Ramos (cell line): ENCODE measurements around the gene TENT5C.

Experiments
- in situ Hi-C: fragments of 300-500 bp; cut with MboI; formaldehyde crosslinking; loops from one replicate; pipeline ENCODE4 v1.14.3; 2022; ENCODE audit warnings: low sequenced_read_pairs; ENCODE audit not compliant: unreplicated experiment

The TENT5C gene

DNA sequence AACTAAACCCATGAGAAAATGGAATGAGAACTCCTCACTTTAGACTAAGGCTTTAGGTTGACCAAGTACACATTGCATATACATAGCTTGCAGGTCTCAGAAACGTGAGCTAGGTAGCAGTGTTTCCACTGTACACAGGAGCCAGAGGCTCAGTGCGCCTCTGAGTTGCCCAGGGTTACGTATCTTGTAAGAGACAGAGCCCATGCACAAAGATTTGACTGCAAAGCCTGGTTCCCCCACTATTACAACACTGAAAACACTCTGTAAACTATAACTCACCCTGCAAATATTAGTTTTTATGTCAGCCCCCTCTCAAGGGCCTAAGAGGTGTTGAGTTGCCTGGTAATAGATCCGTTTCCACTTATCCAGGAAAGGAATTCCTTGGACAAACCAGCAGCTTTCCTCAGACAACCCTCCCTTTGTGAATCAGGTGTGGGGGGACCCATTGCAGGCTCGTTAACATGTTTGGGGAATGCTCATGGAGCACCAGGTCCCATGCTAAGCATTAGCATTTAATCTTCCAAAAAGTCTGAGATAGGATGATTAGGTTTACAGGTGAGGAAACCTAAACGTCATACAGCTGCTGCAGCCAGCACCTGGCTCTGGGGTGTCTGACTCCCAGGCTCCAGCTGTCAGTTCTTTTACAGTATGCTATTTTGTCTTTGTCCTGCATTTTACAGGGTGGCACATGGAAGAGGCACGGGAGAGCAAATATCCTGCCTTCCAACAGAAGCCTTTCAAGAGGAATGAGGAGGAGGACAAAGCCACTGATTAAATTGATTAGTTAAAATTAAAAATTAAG, 25.7 kb downstream of the TENT5C start:
- in situ Hi-C loops = no loop called here

DNA sequence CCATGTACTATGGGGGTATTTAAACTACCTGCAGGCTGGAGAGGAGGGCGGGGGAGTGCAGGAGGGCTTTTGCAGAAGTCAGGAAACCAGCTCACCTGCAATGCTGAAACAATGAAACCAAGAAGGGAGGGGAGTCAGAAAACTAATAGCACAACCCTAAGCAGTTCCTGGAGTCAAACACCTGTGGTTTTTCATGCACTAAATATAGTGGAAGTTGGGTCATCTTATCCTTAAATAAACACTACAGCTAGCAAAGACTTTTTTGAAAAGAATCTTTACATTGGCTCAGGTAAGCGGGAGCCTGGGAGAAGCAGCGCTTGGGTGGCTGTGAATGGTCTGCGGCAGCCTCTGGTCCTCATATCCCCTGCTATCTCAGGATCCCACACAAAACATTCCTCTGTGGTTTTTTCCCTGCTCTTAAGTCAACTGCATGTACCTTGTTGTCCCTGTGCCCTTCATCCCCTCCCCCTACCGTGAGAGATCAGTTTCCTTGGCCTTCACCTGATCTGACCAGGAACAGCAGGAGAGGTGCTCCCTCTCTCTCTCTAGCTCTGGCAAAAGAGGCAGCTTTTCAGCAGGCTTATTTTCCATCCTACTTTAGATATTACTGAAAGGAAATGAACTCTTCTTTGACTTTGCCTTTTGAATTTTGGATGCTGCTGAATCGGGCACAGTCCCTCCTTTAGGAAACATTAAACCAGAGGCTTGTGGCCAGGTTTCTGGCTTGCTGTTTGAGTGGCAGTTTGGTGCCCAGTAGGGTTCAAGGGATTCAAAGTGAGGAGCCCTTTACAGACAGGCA, 26.6 kb downstream of the TENT5C start:
- in situ Hi-C loops = no loop called here

DNA sequence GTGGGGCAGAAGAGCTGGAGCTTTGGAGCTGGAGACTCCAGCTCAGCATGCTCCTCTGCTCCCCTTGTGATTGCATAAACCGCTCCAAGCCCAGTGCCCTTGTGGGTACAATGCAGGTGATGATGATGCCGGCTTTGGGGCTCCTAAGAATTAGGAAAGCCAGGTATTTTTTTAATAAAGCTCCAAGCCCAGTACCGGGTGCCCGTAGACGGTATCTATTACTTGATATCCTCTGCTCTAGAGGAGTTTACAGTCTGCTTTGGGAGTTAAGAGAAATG, 27.2 kb downstream of the TENT5C start:
- in situ Hi-C loops = no loop called here

DNA sequence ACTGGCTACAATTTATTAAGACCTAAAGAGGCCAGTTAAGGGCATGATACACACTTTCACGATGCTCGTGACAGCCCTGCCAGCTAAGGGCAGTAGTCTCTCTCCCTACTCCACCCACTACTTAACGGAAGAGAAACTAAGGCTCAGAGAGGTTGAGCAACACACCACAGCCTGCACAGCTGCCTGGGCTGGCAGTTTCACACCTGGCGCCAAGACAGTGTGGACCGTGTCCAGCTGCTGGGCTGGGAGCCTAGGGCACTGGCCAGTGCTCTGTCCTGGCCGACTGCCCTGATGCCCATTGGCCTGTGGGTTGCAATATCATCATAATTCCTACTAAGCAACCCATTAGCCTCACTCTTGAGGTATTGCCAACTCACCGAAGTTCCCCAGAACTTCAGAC, 27.6 kb downstream of the TENT5C start:
- in situ Hi-C loops = no loop called here

DNA sequence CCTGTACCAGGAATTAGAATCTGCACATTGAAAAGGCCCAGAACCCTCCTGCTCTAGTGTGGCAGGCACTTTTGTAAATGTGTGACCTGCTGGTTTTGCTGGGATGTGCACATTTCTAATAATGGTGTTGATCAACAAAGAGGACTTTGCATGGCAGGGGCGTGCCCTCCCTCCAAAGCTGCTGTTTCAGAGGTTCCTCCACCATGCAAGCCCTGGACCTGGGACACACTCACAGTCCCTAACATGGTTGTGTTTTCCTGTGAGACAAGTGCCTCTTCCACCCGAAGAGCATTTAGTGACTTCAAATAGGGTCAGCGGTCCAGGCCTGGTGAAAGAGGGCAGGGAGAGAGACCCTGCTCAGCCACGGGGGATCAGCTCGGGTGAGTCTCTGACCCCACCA, 28.1 kb downstream of the TENT5C start:
- in situ Hi-C loops = no loop called here

DNA sequence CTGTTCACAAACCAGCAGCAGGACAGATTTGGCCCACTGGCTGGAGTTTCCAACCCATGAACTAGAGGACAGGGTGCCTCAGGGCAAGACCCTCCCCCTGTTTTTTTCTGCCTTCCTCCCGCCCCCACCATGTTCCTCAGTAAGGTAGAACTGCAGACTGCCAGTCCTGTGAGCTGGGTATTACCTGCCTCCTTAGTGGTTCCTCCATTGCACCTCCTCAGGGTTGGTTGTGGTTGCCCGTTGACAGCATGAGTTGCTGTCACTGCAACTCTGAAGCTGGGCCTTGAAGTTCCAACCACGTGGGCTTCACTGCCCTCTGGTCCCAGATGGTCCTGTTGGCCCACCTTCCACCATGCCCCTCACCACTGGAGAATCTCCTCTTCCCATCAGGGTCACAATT, 28.8 kb downstream of the TENT5C start:
- in situ Hi-C loops = no loop called here

DNA sequence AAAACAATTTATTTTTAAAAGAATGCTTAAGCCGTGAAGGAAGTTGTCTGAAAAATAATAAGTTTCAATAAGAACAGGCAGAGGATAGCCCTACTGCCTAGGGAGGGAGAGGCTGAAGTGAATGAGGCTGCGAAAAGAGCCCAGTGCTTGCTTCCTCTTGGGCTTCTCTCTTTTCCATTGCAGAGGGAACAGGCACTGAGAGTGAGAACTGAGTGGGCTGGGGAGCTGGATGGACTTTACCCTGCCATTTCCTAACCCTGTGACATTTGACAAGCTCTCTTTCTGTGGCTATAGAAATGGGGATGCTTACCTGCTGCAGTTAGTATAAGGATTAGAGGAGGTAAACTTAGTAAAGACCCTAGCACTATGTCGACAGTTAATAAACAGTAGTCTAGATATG, 30.0 kb downstream of the TENT5C start:
- in situ Hi-C loops = no loop called here

DNA sequence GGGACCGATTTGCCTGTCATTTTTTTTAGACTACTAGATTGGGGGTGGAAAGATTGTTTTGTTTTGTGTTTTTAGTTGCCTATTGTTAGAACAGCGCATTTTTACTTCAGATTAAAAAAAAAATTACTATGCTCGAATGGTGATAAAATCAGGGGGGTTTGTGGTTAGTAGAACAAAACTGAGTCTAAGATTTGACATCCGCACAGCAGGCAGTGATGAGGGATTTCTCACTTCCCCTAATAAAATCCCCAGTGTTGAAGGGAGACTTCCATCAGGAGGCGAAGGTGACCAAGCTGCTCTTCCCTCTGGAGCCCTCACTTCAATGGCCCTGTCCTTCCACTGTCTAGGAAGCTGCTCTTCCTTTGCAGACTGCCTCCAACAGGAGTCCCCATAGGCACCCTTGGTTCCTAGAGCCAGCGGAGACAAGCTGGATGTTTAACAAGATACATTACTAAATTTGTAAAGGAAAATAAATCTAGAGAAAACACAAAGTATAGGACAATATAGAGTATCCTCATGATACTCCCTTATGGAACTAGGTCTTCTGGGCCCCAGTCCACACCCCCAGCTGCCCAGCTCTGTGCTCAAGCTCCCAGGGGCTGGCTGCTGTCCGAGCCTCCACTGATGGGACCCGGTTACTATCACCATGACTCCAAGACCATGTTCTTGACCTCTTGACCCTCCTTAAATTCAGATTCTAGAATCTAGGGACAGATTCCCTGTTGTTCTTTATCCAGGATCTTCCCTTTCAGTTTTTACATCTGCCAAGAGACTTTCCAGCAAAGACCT, 31.0 kb downstream of the TENT5C start:
- in situ Hi-C loops = no loop called here

DNA sequence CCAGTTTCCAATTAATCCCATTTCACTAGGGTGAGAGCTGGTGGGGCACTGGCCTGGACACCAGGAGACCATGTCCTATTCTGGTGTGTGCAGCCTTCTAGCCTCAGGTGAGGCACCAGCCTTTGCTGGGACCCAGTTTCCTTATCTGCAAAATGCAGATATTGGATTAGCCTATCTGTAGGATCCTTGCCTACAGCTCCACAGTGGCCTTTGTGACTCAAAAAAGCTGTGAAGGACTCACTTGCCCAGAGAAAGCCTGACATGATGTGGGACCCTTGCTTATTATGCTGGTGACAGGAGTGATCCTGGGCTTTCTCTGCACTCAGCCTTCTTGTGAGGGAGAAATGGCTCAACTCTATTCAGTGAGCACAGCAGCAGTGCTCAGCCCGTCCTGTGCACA, 32.3 kb downstream of the TENT5C start:
- in situ Hi-C loops = no loop called here

DNA sequence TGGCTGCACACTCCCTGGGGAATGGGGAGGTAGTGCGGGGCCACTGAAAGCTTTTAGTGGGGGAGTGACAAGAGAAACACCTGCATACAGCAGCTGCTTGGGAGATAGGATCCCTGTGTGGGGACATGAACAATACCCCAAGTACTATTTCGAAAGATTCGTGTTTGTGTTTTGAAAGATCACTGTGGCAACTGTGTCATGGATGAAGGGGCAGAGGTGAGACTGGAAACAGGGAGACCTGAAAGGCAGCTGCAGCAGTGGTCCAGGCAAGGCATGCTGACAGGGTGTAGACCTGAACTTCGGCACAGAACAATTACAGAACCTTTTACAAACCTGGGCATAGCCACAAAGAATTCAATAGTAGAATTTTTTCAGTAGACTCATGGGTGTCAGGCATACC, 32.9 kb downstream of the TENT5C start:
- in situ Hi-C loops = no loop called here

DNA sequence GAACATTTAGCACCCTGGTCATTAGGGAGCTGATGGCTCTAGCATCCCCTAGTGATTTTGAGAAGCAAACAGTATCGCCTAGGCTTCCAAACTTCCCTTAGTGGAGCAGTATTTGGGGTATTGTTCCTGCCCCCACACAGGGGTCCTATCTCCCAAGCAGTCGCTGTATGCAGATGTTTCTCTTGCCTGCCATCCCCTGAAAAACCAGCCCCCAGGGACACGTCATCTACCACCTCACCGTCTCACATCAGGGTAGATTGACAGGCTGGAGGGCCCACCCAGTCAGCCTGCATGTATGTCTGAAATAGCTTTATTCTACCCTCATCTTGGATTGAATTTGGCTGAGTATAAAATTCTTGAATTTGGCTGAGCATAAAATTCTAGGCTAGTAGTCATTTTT, 33.9 kb downstream of the TENT5C start:
- in situ Hi-C loops = no loop called here

DNA sequence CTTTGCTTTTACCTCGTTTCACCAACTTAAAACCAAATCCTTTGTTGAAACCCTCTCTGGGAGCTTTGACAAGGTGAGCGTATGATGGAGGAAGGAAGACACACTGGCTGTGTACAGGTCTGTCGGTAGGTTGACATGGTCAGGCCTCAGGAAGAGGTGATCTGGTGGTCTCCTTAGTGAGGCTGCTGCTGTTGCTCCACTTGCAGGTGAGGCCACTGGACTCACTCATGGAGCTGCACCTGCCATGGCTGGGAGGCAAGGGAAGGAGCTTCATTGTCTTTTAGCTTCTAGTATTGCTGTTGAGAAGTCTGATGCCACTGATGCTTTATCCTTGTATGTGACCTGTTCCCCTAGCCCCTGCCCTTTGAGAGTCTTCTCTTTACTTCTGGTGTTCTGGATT, 35.7 kb downstream of the TENT5C start:
- in situ Hi-C loops = no loop called here

DNA sequence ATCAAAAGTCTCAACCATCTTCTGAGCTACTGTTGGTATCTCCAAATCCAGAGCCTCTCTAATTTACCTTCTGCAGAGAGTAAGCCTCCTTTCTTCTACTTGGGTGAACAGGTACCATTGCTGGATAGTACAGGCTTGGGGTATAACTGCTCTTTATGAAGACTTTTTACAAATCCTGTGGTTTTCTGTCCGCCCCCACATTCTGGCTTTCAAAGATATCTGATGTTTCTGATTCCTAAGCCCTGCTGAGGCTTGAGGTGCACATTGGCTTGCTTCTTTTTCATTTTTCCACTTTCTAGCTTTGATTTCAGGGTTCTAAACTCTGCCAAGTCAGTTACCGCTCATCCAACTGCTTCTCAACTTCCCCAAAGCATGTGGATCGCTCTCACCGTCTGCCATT, 37.1 kb downstream of the TENT5C start:
- in situ Hi-C loops = no loop called here

DNA sequence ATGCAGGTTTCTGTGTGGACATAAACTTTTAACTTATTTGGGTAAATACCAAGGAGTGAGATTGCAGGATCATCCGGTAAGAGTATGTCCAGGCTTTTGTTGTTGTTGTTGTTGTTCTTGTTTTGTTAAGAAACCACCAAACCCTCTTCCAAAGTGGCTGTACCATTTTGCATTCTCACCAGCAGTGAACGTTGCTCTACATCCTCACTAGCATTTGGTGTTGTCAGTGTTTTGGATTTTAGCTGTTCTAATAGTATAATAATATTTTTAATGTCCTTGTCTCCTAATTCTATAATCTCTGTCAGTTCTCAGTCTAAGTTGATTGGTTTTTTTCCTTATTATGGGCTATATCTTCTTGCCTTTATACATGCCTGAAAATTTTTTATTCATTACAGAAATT, 37.8 kb downstream of the TENT5C start:
- in situ Hi-C loops = no loop called here

DNA sequence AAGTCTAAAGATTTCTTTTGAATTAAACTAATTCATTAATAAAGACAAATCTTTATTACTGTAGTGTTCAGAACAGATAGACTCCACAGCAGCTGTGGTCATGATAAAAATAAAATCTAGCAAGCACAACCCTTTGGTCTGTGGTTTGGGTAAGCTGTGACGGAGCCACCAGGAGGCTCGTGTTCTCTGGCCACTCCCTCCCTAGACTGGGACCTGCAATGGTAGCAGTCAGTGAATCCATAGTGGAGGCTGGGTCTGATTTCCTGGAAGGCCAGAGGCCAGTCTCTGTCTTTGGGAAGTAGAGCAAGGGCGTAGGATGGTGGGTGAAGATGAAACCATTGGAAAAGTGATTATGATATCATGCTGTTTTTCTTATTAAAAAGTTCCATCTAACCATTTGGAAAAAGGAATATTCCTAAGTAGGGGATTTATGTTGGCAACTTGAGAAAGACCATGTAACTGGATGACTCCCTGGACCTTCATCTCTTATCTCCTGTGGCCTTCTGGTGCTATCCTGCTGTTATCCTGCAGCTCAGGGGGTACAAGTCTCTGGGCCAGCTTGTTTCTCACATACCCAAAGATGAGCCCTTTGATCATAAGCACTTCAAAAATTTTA, 39.0 kb downstream of the TENT5C start:
- in situ Hi-C loops = no loop called here

DNA sequence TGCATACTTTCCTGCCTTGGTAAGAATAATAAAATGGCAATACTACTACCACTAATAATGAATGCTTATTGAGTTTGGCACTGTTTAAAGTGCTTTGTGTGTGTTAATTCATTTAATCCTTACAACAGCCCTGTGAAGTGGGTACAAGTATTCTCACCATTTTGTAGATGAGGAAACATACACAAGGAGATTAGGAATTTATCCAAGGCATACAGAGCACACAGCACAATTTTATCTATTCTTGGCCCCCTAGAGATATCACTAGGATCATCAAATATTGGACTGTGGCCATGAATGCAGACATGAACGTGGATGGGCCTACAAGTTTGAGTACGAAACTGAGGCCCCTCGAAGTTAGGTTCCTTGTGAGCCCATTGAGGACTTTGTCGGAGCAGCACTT, 39.5 kb downstream of the TENT5C start:
- in situ Hi-C loops = no loop called here

DNA sequence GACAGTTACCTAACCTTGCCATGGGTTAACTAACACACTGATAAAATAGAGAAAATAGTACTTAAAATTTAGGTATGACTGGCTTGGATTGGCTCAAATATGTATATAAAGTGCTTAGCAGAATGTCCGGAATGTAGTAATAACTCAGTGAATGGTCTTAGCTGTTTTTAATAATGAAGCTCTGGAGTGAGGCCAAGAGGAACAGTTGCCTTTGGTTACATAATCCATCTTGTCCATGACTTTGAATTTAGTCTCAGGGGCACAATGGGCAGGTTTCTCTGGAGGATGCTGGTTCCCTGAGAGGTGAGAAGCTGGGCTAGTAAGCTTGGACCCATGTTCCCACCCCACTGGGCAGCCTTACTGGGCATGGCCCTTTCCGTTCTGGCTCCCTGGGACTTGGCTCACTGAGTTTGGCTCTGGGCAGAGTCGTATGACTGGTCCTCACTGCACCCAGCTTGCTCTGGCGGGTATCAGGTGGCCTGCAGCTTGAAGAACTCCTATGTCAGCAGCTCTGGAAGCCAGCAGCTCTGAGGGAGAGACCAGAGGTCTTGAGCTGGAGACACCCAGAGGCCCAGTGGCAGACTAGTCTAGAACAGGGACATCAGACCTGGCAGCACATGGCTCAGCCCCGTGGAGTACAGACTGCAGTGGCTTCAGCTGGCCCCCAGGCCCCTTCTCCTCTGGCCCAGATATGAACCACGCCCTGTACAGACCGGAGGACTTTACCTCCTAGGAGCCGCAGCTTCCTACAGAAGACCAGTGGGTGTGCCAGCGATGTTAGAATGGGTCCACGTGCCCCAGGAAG, 40.4 kb downstream of the TENT5C start:
- in situ Hi-C loops = no loop called here

DNA sequence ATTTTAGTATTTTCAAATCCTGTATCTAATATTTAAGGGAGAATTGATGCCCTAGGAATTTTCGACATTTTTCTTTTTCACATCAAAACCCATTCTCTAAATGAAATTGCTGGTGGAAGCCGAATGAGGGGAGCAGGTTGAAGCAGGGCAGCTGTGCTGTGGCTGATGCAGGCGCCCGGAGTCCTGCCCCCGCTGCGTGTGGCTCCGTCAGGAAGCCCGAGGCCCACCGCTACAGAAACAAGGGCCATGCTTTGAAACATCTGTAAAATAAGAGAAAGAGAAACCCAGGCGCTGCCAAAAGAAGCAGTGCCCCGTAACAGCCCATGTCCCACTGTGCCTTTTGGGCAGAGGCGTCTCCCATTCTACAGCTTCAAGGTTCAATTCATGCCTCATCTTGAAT, 41.1 kb downstream of the TENT5C start:
- in situ Hi-C loops = no loop called here

DNA sequence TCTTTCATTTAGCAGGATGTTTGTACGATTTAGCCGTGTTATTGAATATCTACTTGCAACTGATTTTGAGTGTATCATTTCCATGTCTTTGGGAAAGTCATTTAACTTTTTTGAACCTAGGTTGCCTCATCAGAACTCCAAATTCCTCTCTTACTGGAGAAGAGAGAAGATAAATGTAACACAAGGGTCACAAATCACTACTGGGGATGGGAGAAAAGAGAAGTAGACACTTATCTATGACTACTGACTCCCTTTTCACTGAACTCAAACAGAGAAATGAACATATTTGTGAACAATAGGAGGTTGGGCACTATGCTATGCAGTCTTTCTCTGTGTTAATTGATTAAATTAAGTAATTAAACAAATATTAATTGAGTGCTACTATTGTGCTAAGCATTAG, 42.2 kb downstream of the TENT5C start:
- in situ Hi-C loops = no loop called here
